Liver (tissue), 9 donors: ENCODE results near the gene YWHAB. TPM values are rescaled to one million over a fixed set of nuclear protein-coding genes. Genes with fewer than 3 reads are reported as not detected.
A peak's percentile ranks its signal among the peaks of the same experiment; 100 is the strongest.

Source experiments
- DNase-seq: peaks from one replicate; pipeline ENCODE4 v3.0.0-alpha.2; 2017; ENCODE audit warnings: low spot score
- H3K27ac ChIP-seq, 2 donors: one replicate each; pipeline ENCODE4 v1.7.0; 2013; ENCODE audit warnings: inconsistent platforms in 2 of 2, low read length in 2 of 2, control low read depth in 1 of 2, low read depth in 1 of 2, mild to moderate bottlenecking in 1 of 2
- H3K27me3 ChIP-seq, 4 donors: one replicate each; pipeline versions ENCODE4 v1.6.1 to v1.7.0; 2013; ENCODE audit warnings: low read length in 3 of 4, inconsistent platforms in 1 of 4, mild to moderate bottlenecking in 1 of 4, moderate library complexity in 1 of 4; ENCODE audit not compliant: control insufficient read depth in 4 of 4, insufficient read depth in 4 of 4
- H3K36me3 ChIP-seq, 4 donors: one replicate each; pipeline versions ENCODE4 v1.6.1 to v1.7.0; 2013; ENCODE audit warnings: low read length in 3 of 4, mild to moderate bottlenecking in 3 of 4, low read depth in 1 of 4, moderate library complexity in 1 of 4; ENCODE audit not compliant: control insufficient read depth in 4 of 4, insufficient read depth in 3 of 4
- H3K4me1 ChIP-seq, 4 donors: one replicate each; pipeline versions ENCODE4 v1.6.1 to v1.7.0; 2013; ENCODE audit warnings: low read length in 3 of 4, mild to moderate bottlenecking in 3 of 4, moderate library complexity in 1 of 4; ENCODE audit not compliant: control insufficient read depth in 4 of 4, insufficient read depth in 4 of 4
- H3K4me3 ChIP-seq, 3 donors: one replicate each; pipeline versions ENCODE4 v1.6.1 to v1.7.0; 2013; ENCODE audit warnings: low read length in 3 of 3, control low read depth in 1 of 3, low read depth in 1 of 3, mild to moderate bottlenecking in 1 of 3
- H3K9ac ChIP-seq, 2 donors: one replicate each; pipeline ENCODE4 v1.7.0; 2013; ENCODE audit warnings: low read length in 2 of 2, mild to moderate bottlenecking in 2 of 2, moderate library complexity in 2 of 2, control low read depth in 1 of 2, low read depth in 1 of 2
- H3K9me3 ChIP-seq, 4 donors: one replicate each; pipeline versions ENCODE4 v1.6.1 to v1.7.0; 2013; ENCODE audit warnings: low read length in 3 of 4; ENCODE audit not compliant: control insufficient read depth in 4 of 4
- ATF3 ChIP-seq: IDR thresholded peaks from 2 replicates; pipeline ENCODE4 v1.6.1; 2016; ENCODE audit warnings: antibody characterized with exemption
- CTCF ChIP-seq: fragments of 150-350 bp; IDR thresholded peaks from 2 replicates; pipeline ENCODE4 v1.5.1; 2017; ENCODE audit warnings: improper control_type of control experiment, low read depth, low read length; ENCODE audit not compliant: missing input control
- EGR1 ChIP-seq, 2 donors: IDR thresholded peaks; 2 replicates each; pipeline ENCODE4 v1.6.1; 2016 to 2018; ENCODE audit warnings: antibody characterized with exemption in 2 of 2, low read depth in 2 of 2
- FOXA1 ChIP-seq: IDR thresholded peaks from 2 replicates; pipeline ENCODE4 v1.6.1; 2016; ENCODE audit warnings: antibody characterized with exemption
- FOXA2 ChIP-seq: IDR thresholded peaks from 2 replicates; pipeline ENCODE4 v1.6.1; 2016; ENCODE audit warnings: antibody characterized with exemption
- GABPA ChIP-seq, 2 donors: IDR thresholded peaks in 1 of 2; conservative IDR thresholded peaks in 1 of 2; 2 replicates each; pipeline ENCODE4 v1.6.1; 2016; ENCODE audit warnings: antibody characterized with exemption in 2 of 2, mild to moderate bottlenecking in 1 of 2, moderate library complexity in 1 of 2
- HNF4A ChIP-seq, 2 donors: conservative IDR thresholded peaks; 2 replicates each; pipeline ENCODE4 v1.6.1; 2016; ENCODE audit warnings: antibody characterized with exemption in 2 of 2, mild to moderate bottlenecking in 2 of 2
- HNF4G ChIP-seq: IDR thresholded peaks from 2 replicates; pipeline ENCODE4 v1.6.1; 2016; ENCODE audit warnings: antibody characterized with exemption
- JUND ChIP-seq, 2 donors: IDR thresholded peaks; 2 replicates each; pipeline ENCODE4 v1.6.1; 2016; ENCODE audit warnings: antibody characterized with exemption in 2 of 2
- MAX ChIP-seq: IDR thresholded peaks from 2 replicates; pipeline ENCODE4 v1.6.1; 2016; ENCODE audit warnings: antibody characterized with exemption
- NR2F2 ChIP-seq: IDR thresholded peaks from 2 replicates; pipeline ENCODE4 v1.6.1; 2016; ENCODE audit warnings: antibody characterized with exemption
- RAD21 ChIP-seq, 2 donors: IDR thresholded peaks; 2 replicates each; pipeline ENCODE4 v1.6.1; 2016; ENCODE audit warnings: antibody characterized with exemption in 2 of 2, mild to moderate bottlenecking in 2 of 2
- REST ChIP-seq: IDR thresholded peaks from 2 replicates; pipeline ENCODE4 v1.6.1; 2016; ENCODE audit warnings: antibody characterized with exemption, mild to moderate bottlenecking
- RXRA ChIP-seq, 2 donors: IDR thresholded peaks; 2 replicates each; pipeline ENCODE4 v1.6.1; 2017 to 2018; ENCODE audit warnings: antibody characterized with exemption in 2 of 2, mild to moderate bottlenecking in 1 of 2
- SP1 ChIP-seq: IDR thresholded peaks from 2 replicates; pipeline ENCODE4 v1.6.1; 2018; ENCODE audit warnings: antibody characterized with exemption, mild to moderate bottlenecking
- TAF1 ChIP-seq: conservative IDR thresholded peaks from 2 replicates; pipeline ENCODE4 v1.6.1; 2016; ENCODE audit warnings: antibody characterized with exemption, mild to moderate bottlenecking
- YY1 ChIP-seq: IDR thresholded peaks from 2 replicates; pipeline ENCODE4 v1.6.1; 2016; ENCODE audit warnings: antibody characterized with exemption, mild to moderate bottlenecking
- ZBTB33 ChIP-seq: IDR thresholded peaks from 2 replicates; pipeline ENCODE4 v1.6.1; 2016; ENCODE audit warnings: antibody characterized with exemption
- WGBS: extraction: QIAGEN DNeasy Blood & Tissue Kit; methylation state at CpG from one replicate; pipeline ENCODE4 v1.1.7; 2013; 5-methylcytosine and 5-hydroxymethylcytosine counted together
- polyA plus RNA-seq, 2 donors: library from polyadenylated mRNA; stranded (reverse) in 1 of 2; unstranded in 1 of 2; fragments of 200-250 nt in 1 of 2; fragments of >200 nt in 1 of 2; fragmentation: Nextera tagmentation in 1 of 2; extraction: Ambion mirVana in 1 of 2; gene quantifications; one replicate each; pipeline versions ENCODE4 v1.2.1 to v1.2.3, GENCODE V29; 2013 to 2015
- total RNA-seq, 2 donors: library from RNA; depleted of rRNA; stranded (reverse); fragments of >200 nt; gene quantifications; one replicate each; pipeline ENCODE4 v1.2.3, GENCODE V29; 2014
- donor health status: healthy.
- donor health status: healthy.
- donor health status: healthy.
- donor health status: healthy.
- donor health status: healthy.

The YWHAB gene
- total and polyA plus RNA-seq, 4 donors = 41.6 to 86.5 (median 43.3) TPM

- TF ChIP-seq CTCF (no peak), ATF3 (no peak)
Observed at GRCh38 chr20:44886828-44887227, 1.3 kb downstream of the YWHAB start (continued).

GRCh38 chr20:44887466-44887865 is 2.0 kb downstream of the YWHAB start:
- Histone ChIP-seq H3K27me3 (no peaks in the 10 kb centered on the region), H3K4me1 (peaks cover 11 to 38% (median 29%) of the 10 kb centered on the region in 4 donors), H3K4me3 (peak overlapping the region in 1 of 3 donors; percentile 99), H3K9ac (peak overlapping the region; percentile 37 to 38), H3K36me3 (no peaks in the 10 kb centered on the region), H3K9me3 (no peaks in the 10 kb centered on the region), H3K27ac (no peak overlapping the region)
- TF ChIP-seq HNF4A (conservative IDR thresholded peaks at IDR 0.05) (no peak), RAD21 (IDR thresholded peaks at IDR 0.05) (no peak), NR2F2 (no peak), RXRA (IDR thresholded peaks at IDR 0.05) (no peak), HNF4G (no peak), REST (no peak), GABPA (IDR thresholded peaks at IDR 0.05 in 1 of 2, conservative IDR thresholded peaks at IDR 0.05 in 1 of 2) (no peak), YY1 (no peak), FOXA1 (no peak), SP1 (no peak), FOXA2 (no peak), EGR1 (IDR thresholded peaks at IDR 0.05; ENCODE audit: low read depth in 2 of 2) (no peak), ATF3 (no peak), MAX (no peak), CTCF (no peak), TAF1 (no peak), JUND (IDR thresholded peaks at IDR 0.05) (no peak), ZBTB33 (no peak)
- no peak for DNase-seq
- 72% methylated on average over 4 of the region's 4 CpGs for WGBS
